Measurements from ENCODE around the gene MRPL45.

DNA sequence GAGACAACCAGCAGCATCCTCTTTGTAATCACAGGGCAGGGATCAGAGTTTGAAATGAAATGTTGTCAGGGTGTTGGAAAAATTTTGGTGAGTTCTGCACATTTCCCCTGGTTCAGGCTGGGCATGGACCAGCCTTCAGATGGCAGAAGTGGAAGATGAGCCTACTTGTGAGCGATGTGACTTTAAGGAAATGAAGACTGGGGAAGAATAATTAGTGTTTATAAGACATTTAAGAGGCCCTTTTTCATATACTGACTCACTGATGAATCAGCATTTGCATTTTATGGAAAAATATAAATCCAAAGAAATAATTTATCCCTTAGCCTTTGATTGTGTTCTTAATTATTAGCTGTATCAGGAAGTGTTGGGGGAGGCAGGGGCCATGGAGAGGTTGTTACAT is 25.9 kb downstream of the MRPL45 start:
- TF ChIP-seq, protein P1, sequence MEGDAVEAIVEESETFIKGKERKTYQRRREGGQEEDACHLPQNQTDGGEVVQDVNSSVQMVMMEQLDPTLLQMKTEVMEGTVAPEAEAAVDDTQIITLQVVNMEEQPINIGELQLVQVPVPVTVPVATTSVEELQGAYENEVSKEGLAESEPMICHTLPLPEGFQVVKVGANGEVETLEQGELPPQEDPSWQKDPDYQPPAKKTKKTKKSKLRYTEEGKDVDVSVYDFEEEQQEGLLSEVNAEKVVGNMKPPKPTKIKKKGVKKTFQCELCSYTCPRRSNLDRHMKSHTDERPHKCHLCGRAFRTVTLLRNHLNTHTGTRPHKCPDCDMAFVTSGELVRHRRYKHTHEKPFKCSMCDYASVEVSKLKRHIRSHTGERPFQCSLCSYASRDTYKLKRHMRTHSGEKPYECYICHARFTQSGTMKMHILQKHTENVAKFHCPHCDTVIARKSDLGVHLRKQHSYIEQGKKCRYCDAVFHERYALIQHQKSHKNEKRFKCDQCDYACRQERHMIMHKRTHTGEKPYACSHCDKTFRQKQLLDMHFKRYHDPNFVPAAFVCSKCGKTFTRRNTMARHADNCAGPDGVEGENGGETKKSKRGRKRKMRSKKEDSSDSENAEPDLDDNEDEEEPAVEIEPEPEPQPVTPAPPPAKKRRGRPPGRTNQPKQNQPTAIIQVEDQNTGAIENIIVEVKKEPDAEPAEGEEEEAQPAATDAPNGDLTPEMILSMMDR (IDR thresholded peaks at IDR 0.05), result no peak
- TF ChIP-seq, protein P2, sequence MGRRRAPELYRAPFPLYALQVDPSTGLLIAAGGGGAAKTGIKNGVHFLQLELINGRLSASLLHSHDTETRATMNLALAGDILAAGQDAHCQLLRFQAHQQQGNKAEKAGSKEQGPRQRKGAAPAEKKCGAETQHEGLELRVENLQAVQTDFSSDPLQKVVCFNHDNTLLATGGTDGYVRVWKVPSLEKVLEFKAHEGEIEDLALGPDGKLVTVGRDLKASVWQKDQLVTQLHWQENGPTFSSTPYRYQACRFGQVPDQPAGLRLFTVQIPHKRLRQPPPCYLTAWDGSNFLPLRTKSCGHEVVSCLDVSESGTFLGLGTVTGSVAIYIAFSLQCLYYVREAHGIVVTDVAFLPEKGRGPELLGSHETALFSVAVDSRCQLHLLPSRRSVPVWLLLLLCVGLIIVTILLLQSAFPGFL (CRISPR knock-in tag; IDR thresholded peaks at IDR 0.05; ENCODE audit: borderline replicate concordance), result no peak
